WTC11 (cell line): ENCODE measurements around the gene COL4A6. TPM values are rescaled to one million over a fixed set of nuclear protein-coding genes. Genes with fewer than 3 reads are reported as not detected.
"Not testable (repeated sequence)": the region's sequence is repeated elsewhere in the genome, so short reads cannot be mapped to it uniquely, and the experiment has no call there.

ENCODE experiments used
- ATAC-seq: fragments of 200-7000 bp; cut with Tn5 transposase; 2 replicates; pipeline ENCODE4 v1.10.0; 2021; ENCODE audit warnings: mild to moderate bottlenecking, moderate library complexity
- CTCF ChIA-PET: fragments of 300-600 bp; sonication (Branson Sonifier 250); formaldehyde crosslinking; loops from one replicate; lab custom pipeline; 2021; ENCODE audit warnings: antibody characterized with exemption; lab: Charles Lee
- POLR2A ChIA-PET: fragments of 350-600 bp; sonication (Branson Sonifier 250); formaldehyde crosslinking; loops from one replicate; lab custom pipeline; 2021; ENCODE audit warnings: antibody characterized with exemption; lab: Charles Lee
- DNase-seq: peaks from one replicate; pipeline ENCODE4 v3.0.0; 2021; ENCODE audit warnings: low spot score
- H3K27ac Mint-ChIP-seq: 2 replicates; pipeline ENCODE4 v1.8.0; 2021; ENCODE audit warnings: mixed read lengths
- H3K27me3 Mint-ChIP-seq: 2 replicates; pipeline ENCODE4 v1.8.0; 2021; ENCODE audit warnings: low read depth, mild to moderate bottlenecking, moderate library complexity, mixed read lengths
- H3K36me3 Mint-ChIP-seq: 2 replicates; pipeline ENCODE4 v1.8.0; 2021; ENCODE audit warnings: mixed read lengths
- H3K4me1 Mint-ChIP-seq: 2 replicates; pipeline ENCODE4 v1.8.0; 2022; ENCODE audit warnings: mixed read lengths
- H3K4me3 Mint-ChIP-seq: 2 replicates; pipeline ENCODE4 v1.8.0; 2021; ENCODE audit warnings: mild to moderate bottlenecking, moderate library complexity, mixed read lengths
- H3K9me3 Mint-ChIP-seq: 2 replicates; pipeline ENCODE4 v1.8.0; 2021; ENCODE audit warnings: mixed read lengths
- AFF4 ChIP-seq: sonication (generic); formaldehyde crosslinking; IDR thresholded peaks from 2 replicates; pipeline ENCODE4 v1.8.1; 2023; ENCODE audit warnings: mild to moderate bottlenecking, missing genetic modification reagents, borderline replicate concordance
- ATF6 ChIP-seq: sonication (generic); formaldehyde crosslinking; IDR thresholded peaks from 2 replicates; pipeline ENCODE4 v1.8.1; 2023; ENCODE audit warnings: mild to moderate bottlenecking, missing genetic modification reagents
- ESRRA ChIP-seq: sonication (generic); formaldehyde crosslinking; IDR thresholded peaks from 2 replicates; pipeline ENCODE4 v1.8.1; 2022; ENCODE audit warnings: mild to moderate bottlenecking, missing genetic modification reagents, borderline replicate concordance
- JAZF1 ChIP-seq: fragments of 250-450 bp; sonication (Bioruptor Pico); IDR thresholded peaks from 2 replicates; pipeline ENCODE4 v1.9.0; 2021; ENCODE audit warnings: moderate library complexity, mild to moderate bottlenecking, inconsistent platforms
- NR2C2 ChIP-seq: sonication (generic); formaldehyde crosslinking; IDR thresholded peaks from 2 replicates; pipeline ENCODE4 v1.8.0; 2022; ENCODE audit warnings: mild to moderate bottlenecking, missing genetic modification reagents
- NR3C1 ChIP-seq: sonication (generic); formaldehyde crosslinking; conservative IDR thresholded peaks from 2 replicates; pipeline ENCODE4 v1.8.1; 2023; ENCODE audit warnings: low read depth, mild to moderate bottlenecking, missing genetic modification reagents
- ZNF416 ChIP-seq: fragments of 250-450 bp; sonication (Bioruptor Pico); IDR thresholded peaks from 2 replicates; pipeline ENCODE4 v1.9.0; 2021; ENCODE audit warnings: mild to moderate bottlenecking, inconsistent platforms
- total RNA-seq: library from RNA; stranded (reverse); gene quantifications from 3 replicates; pipeline ENCODE4 v1.2.3, GENCODE V29; 2021
- TF ChIP-seq, protein P1 (sequence below): sonication (generic); formaldehyde crosslinking; IDR thresholded peaks from 2 replicates; pipeline ENCODE4 v1.8.1; 2022; ENCODE audit warnings: mild to moderate bottlenecking, moderate library complexity, missing genetic modification reagents
- TF ChIP-seq, protein P2 (sequence below): fragments of 250-450 bp; sonication (Bioruptor Pico); IDR thresholded peaks from 2 replicates; pipeline ENCODE4 v1.9.0; 2021; ENCODE audit warnings: mild to moderate bottlenecking, borderline replicate concordance
- TF ChIP-seq, protein P3 (sequence below): fragments of 250-450 bp; sonication (Bioruptor Pico); IDR thresholded peaks from 2 replicates; pipeline ENCODE4 v1.8.0; 2021; ENCODE audit warnings: mild to moderate bottlenecking

COL4A6 gene
- total RNA-seq, 1 experiment from 2014 or later, result 15.2 TPM

GRCh38 chrX:108396188-108396891 lies 41.9 kb downstream of the COL4A6 start (continued):
- TF ChIP-seq AFF4 (CRISPR knock-in tag) (no peak), ESRRA (CRISPR knock-in tag) (no peak), NR3C1 (no peak), NR2C2 (CRISPR knock-in tag) (no peak), ATF6 (CRISPR knock-in tag) (no peak), ZNF416 (CRISPR knock-in tag) (no peak), JAZF1 (CRISPR knock-in tag) (no peak)
- TF ChIP-seq, protein P1, sequence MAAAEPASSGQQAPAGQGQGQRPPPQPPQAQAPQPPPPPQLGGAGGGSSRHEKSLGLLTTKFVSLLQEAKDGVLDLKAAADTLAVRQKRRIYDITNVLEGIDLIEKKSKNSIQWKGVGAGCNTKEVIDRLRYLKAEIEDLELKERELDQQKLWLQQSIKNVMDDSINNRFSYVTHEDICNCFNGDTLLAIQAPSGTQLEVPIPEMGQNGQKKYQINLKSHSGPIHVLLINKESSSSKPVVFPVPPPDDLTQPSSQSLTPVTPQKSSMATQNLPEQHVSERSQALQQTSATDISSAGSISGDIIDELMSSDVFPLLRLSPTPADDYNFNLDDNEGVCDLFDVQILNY (CRISPR knock-in tag), result no peak
- TF ChIP-seq, protein P2, sequence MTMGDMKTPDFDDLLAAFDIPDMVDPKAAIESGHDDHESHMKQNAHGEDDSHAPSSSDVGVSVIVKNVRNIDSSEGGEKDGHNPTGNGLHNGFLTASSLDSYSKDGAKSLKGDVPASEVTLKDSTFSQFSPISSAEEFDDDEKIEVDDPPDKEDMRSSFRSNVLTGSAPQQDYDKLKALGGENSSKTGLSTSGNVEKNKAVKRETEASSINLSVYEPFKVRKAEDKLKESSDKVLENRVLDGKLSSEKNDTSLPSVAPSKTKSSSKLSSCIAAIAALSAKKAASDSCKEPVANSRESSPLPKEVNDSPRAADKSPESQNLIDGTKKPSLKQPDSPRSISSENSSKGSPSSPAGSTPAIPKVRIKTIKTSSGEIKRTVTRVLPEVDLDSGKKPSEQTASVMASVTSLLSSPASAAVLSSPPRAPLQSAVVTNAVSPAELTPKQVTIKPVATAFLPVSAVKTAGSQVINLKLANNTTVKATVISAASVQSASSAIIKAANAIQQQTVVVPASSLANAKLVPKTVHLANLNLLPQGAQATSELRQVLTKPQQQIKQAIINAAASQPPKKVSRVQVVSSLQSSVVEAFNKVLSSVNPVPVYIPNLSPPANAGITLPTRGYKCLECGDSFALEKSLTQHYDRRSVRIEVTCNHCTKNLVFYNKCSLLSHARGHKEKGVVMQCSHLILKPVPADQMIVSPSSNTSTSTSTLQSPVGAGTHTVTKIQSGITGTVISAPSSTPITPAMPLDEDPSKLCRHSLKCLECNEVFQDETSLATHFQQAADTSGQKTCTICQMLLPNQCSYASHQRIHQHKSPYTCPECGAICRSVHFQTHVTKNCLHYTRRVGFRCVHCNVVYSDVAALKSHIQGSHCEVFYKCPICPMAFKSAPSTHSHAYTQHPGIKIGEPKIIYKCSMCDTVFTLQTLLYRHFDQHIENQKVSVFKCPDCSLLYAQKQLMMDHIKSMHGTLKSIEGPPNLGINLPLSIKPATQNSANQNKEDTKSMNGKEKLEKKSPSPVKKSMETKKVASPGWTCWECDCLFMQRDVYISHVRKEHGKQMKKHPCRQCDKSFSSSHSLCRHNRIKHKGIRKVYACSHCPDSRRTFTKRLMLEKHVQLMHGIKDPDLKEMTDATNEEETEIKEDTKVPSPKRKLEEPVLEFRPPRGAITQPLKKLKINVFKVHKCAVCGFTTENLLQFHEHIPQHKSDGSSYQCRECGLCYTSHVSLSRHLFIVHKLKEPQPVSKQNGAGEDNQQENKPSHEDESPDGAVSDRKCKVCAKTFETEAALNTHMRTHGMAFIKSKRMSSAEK (CRISPR knock-in tag), result no peak
- TF ChIP-seq, protein P3, sequence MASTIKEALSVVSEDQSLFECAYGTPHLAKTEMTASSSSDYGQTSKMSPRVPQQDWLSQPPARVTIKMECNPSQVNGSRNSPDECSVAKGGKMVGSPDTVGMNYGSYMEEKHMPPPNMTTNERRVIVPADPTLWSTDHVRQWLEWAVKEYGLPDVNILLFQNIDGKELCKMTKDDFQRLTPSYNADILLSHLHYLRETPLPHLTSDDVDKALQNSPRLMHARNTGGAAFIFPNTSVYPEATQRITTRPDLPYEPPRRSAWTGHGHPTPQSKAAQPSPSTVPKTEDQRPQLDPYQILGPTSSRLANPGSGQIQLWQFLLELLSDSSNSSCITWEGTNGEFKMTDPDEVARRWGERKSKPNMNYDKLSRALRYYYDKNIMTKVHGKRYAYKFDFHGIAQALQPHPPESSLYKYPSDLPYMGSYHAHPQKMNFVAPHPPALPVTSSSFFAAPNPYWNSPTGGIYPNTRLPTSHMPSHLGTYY (CRISPR knock-in tag), result no peak

- H3K27ac Mint-ChIP-seq, H3K27me3 Mint-ChIP-seq, POLR2A ChIA-PET, H3K4me3 Mint-ChIP-seq, CTCF ChIA-PET: not testable (repeated sequence)
- peaks cover 27% of the 10 kb centered on the region for H3K36me3 Mint-ChIP-seq
- peaks cover 15% of the 10 kb centered on the region for H3K4me1 Mint-ChIP-seq
- peak; percentile 24 for DNase-seq
- ATAC-seq, result peak; percentile 74
- H3K9me3 Mint-ChIP-seq, result peaks cover 25% of the 10 kb centered on the region
Measured at GRCh38 chrX:108390976-108391717, 47.1 kb downstream of the COL4A6 start.
